SKM-1 treated with dmso at 0.1 percent for 144 hours (cell line): ENCODE data around the gene RGS17.
"Not testable (repeated sequence)": the region's sequence is repeated elsewhere in the genome, so short reads cannot be mapped to it uniquely, and the experiment has no call there.

Experiments
- DNase-seq: peaks from one replicate; lab custom pipeline; 2025; ENCODE audit not compliant: unreplicated experiment; lab: John Stamatoyannopoulos, UW

The RGS17 gene

DNA sequence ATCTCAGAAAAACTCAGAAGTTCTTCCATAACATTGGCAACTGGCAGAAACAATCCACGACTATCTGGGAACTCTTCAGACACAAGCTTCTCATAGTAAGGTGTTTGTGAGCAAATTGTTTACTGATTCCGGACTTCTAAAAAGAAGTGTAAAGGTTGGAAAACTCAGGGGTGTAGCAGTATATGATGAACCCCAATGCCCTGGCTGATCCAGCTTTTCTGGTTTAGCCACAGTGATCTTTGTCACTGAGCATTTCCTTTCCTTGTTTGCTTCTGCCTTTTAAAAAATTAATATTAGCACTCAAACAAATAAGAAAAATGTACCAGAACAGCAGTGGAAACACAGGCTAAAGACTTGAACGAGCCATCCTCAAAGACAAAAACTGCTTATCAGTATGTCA, 4.9 kb downstream of the RGS17 start:
- DNase-seq: no peak

DNA sequence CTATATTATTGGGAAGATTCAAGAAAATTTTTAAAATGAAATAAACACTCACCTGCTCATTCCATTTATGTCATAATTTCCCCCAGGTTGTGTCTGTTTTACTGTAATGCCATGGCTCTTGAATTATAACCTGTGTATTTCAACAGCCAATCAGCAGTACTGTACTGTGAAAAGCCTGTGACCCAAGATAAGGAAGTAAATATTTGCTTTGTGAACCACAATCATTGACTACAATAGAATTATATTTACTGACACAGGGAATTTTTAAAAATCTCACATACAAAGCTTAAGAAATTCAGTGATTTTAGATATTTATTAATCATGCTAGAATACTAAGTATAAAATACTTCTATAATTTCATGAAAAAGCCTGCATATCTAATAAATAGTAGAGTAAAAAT, 6.0 kb downstream of the RGS17 start:
- DNase-seq: no peak

DNA sequence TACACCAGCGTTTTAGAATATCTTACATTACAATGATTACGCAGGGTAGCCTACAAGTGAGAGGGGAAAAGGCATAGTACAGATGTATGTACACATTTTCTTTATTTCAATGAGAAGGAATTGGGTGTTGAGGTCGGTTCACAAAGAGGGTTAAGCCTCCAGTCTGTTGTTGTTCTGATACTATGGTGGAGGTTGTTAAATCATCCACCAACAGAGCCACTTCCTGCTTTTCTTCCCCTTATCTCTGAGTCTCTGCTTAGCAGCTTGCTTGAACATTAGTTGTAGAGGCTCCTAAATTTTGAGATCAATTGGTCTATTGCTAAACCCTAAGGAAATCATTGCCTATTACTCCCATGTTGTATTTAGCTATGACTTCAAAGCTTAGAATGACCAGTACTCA, 7.3 kb downstream of the RGS17 start:
- DNase-seq: no peak

GRCh38 chr6:153121311-153121710, 9.8 kb downstream of the RGS17 start:
- DNase-seq: no peak

GRCh38 chr6:153117986-153118879, 12.8 kb downstream of the RGS17 start:
- DNase-seq: no peak

- not testable (repeated sequence) for DNase-seq
Measured at GRCh38 chr6:153111082-153111481, 20.0 kb downstream of the RGS17 start.

GRCh38 chr6:153110612-153111011, 20.5 kb downstream of the RGS17 start:
- DNase-seq: not testable (repeated sequence)

DNA sequence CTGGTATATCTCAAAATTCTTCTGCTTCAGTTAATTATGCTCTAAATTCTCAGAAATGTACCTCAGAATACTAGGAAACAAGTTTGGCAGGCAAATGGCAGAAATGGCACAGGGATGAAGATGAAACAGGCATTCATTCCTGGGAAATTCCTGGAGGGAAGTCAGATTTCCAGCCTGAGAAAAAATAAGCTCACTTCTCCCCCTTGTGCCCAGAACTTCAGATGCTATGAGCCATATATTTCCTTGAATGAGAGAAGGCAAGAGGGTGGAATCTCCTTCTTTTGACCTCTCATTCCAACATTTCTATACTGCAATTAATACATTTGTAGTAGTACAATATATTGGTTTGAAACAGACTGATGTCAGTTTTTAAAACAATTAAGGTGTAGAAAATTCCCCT, 22.8 kb downstream of the RGS17 start:
- DNase-seq: no peak

DNA sequence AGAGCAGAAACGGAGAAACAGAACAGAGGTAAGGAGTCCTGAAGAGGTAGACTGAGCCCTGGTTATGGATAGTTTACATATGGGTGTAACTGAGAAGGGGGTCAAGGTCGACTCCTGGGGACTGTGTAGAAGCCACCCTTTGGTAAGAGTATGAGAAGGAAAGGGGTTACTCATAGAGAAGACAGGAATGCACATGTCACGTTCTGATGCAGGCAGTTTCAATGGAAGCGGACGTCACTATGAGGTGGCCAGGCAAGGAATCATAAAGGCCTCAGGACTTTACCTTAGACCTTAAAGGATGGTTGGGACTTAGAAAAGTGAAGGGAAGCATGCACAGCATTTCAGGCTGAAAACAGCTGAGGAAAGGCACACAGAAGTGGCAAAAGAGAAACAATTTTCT, 25.1 kb downstream of the RGS17 start:
- no peak for DNase-seq

- DNase-seq: no peak
Measured at GRCh38 chr6:153104220-153104619, 26.9 kb downstream of the RGS17 start.

DNA sequence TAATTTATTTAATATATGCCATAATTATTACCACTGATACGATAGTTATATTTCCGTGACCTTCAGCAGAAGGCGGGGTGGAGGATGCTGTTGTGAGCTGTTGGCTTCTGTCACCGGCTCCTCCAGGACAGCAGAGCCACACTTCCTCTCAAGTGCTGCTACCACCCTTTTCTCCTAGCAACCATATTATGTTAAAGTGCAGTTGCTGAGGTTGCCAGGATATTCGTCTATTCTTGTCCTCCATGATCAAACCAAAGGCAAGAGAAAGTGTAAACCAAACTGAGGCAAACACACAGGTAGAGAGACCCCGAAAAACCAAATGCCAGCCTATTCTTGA, 27.8 kb downstream of the RGS17 start:
- no peak for DNase-seq

GRCh38 chr6:153102605-153103318, 28.3 kb downstream of the RGS17 start:
- DNase-seq: no peak

DNA sequence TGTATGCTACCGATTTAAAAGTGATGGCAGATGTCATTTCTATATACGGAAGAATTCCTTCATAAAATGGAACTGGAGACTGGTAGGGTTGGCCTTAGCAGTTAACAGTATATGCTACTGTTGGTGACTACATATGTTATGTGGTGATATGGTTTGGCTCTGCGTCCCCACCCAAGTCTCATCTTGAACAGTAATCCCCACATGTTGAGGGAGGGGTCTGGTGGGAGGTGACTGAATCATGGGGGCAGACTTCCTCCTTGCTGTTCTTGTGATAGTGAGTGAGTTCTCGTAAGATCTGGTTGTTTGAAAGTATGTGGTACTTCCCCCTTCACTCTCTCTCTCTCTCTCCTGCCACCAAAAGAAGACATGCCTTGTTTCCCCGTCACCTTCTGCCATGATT, 29.6 kb downstream of the RGS17 start:
- DNase-seq: no peak

- no peak for DNase-seq
Measured at GRCh38 chr6:153099636-153100035, 31.4 kb downstream of the RGS17 start.

- DNase-seq: no peak
Measured at GRCh38 chr6:153096792-153097191, 34.3 kb downstream of the RGS17 start.

GRCh38 chr6:153096031-153096430, 35.1 kb downstream of the RGS17 start:
- DNase-seq: no peak

- DNase-seq: peak; percentile 50
Measured at GRCh38 chr6:153092082-153093013, 38.7 kb downstream of the RGS17 start.

DNA sequence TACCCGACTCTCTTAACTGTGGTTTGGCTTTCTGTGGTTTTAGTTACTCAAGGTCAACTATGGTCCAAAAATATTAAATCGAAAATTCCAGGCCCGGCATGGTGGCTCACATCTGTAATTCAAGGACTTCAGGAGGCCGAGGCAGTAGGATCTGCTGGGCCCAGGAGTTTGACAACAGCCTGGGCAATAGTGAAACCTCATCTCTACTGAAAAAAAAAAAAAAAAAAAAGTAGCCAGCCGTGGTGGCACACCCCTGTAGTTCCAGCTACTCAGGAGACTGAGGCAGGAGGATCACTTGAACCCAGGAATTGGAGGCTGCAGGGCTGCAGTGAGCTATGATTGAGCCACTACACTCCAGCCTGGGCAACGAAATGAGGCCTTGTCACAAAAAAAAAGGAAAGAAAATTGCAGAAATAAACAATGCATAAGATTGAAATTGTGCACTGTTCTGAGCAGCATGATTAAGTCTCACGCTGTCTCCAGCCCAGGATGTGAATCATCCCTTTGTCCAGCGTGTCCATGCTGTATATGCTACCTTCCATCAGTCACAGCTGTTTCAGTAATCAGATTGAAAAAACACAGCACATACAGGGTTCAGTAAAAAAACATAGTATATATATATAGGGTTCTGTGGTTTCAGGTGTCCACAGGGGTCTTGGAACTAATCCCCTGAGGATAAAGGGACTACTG, 40.7 kb downstream of the RGS17 start:
- no peak for DNase-seq

DNA sequence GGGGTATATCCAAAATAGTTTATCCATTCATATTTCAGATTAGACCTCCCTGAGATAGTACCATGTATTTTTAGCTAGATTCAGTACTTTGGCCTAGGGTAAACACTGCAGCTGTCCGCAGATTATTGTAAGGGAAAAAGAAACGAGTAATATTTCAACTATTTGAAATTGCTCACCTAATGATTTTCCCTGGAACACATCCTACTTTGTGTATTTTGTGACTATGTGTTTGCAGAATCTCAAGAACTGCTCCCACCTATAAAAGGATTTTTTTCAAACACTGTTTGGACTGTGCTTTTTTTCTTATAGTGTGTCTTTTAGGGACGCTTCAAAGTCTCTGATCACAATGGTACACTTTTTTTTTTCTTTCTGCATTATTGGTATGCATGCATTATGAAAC, 42.3 kb downstream of the RGS17 start:
- DNase-seq: no peak

DNA sequence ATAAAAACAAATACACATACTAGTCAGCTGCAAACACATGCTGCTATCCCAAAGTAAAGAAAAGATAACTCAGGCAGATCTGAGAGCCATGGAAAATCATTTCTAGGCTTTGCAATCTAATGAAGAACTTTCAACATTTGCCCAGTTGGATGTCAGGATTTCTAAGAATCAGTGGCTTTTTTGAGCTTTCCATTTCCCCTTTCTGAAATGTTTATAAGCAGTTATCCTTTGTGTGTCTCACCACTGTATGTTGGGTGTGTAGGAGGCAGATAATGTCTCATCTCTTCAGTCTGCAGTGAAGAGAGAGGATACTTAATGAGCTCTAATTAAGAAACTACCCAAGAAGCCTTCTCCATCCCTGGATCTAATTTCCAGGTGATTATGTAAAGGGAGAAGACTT, 43.6 kb downstream of the RGS17 start:
- no peak for DNase-seq
